GM21390 (cell line): Measurements from ENCODE around the gene UPF3B.
"Not testable (repeated sequence)": the region's sequence is repeated elsewhere in the genome, so short reads cannot be mapped to it uniquely, and the experiment has no call there.

Source experiments
- ATAC-seq: cut with Tn5 transposase; IDR thresholded peaks from one replicate; pipeline ENCODE4 v1.9.1; 2021; ENCODE audit not compliant: unreplicated experiment

The UPF3B gene

GRCh38 chrX:119826399-119826959 is 26.3 kb downstream of the UPF3B start:
- no peak for ATAC-seq

DNA sequence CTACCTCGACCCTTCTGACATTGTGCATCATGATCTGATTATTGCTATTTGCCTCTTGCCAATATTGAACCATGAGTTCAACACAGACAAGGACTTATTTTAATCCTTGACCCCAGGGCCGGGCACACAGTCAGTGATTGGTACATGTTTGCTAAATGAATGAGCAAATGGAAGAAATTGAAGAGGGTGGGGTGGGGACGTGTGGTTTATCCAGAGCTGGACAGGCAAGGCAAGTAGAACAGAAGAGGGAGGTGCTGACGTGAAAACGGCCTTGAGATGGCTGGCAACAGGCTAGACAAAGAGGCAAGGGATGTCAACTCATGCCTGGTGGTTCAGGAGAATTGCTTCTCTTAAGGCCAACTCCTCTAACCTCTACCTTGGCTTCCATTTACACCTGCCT is 28.5 kb downstream of the UPF3B start:
- not testable (repeated sequence) for ATAC-seq

DNA sequence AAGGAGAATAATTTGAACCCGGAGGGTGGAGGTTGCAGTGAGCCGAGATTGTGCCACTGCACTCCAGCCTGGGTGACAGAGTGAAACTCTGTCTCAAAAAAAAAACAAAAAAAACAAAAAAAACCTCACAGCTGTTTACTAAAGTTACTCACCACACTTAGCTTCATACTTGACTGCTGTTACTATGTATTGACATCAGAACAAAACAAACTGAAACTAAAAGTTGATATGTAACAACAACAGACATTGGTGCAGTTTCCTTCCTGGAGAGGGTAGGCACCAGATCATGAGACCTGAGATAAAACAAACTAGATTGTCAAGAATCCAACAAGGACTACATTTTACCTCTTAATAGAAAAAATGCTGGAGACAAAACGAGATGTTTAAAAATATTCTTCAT is 31.1 kb downstream of the UPF3B start:
- ATAC-seq, result peak; percentile 98

DNA sequence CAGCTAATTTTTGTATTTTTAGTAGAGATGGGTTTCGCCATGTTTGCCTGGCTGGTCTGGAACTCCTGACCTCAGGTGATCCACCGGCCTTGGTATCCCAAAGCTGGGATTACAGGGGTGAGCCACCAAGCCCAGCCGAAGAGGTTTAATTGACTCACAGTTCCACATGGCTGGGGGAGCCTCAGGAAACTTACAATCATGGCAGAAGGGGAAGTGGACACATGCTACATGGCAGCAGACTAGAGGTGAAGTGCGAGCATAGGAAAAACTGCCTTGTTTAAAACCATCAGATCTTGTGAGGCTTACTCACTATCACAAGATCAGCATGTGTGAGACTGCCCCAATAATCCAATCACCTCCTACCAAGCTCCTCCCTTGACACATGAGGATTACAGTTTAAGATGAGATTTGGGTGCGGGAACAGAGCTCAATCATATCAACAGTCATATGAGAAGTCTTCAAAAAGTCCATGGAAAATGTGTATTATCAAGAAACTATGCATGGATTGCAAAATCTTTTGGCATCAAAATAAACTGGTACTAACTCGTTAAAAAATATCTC is 35.6 kb downstream of the UPF3B start:
- no peak for ATAC-seq

GRCh38 chrX:119816300-119816699 is 36.5 kb downstream of the UPF3B start:
- no peak for ATAC-seq

DNA sequence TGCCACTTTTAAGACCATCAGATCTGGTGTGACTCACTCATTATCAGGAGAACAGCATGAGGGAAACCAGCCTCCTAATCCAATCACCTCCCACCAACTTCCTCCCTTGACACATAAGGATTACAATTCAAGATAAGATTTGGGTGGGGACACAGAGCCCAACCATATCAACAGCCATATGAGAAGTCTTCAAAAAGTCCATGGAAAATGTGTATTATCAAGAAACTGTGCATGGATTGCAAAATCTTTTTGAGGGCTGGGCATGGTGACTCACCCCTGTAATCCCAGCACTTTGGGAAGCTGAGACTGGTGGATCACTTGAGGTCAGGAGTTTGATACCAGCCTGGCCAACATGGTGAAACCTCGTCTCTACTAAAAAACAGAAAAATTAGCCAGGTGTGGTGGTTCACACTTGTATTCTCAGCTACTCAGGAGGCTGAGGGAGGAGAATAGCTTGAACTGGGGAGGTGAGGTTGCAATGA is 43.5 kb downstream of the UPF3B start:
- no peak for ATAC-seq

- ATAC-seq, result not testable (repeated sequence)
These were observed 44.3 kb downstream of the UPF3B start for GRCh38 chrX:119808461-119808860.

DNA sequence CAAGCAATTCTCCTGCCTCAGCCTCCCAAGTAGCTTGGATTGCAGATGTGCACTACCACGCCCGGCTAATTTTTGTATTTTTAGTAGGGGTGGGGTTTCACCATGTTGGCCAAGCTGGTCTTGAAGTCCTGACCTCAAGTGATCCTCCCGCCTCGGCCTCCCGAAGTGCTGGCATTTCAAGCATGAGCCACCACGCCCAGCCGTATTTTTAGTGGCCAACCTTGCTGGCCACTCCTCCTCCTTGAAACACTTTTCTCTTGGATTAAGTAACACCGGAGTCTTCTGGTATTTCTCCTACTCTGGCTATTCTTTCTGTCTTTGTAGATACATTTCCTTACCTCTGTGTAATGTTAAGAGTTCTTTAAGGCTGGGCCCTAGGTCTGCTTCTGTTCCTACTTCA is 50.2 kb downstream of the UPF3B start:
- ATAC-seq, result no peak

- no peak for ATAC-seq
These were observed 51.2 kb downstream of the UPF3B start for GRCh38 chrX:119801253-119802221.

DNA sequence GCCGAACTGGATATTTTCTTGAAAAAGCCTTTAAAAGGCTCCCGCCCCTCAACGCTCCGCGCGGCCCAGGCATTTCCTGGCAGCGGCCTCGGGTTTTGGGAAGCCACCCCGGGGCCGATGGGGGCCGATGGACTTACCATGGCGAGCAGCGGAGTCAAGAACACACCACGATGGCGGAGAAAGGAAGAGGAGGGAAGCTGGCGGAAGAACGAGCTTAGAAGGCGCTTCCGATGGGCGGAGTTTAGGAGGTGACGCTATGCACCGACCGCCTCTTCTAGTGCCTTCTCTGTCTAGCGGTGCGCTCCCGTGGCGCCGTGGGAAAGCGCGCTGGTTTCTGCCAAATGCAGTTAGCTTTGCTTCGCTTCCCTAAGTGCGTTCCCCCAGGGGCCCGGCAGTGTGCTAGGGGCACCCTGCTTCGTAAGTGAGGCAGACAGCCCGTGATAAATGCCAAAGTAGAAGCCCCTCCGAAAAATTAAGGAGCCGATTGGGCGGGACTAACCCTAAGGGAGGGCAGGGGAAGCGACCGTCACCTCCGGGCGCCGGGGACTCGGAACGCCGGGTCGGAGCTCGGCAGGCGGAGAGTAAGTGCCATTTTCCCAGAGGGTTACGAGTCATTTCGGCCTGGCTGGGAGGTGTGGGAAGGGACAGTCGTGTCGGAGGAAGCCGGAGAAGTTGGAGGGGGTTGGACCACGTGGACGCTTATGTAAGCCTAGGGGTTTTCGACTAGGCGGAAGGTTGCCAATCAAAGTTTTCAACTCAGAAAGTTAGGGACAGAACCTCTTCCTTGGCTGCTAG is 61.1 kb downstream of the UPF3B start, which contains the start of gene RPL39:
TSS of gene RPL39 (minus strand) at position 194 of the 795 bp plus-strand sequence. CDS start at position 140, 54 bp downstream.
- peak; percentile 91 for ATAC-seq

- no peak for ATAC-seq
These were observed 61.8 kb downstream of the UPF3B start for GRCh38 chrX:119790977-119791436.

- ATAC-seq, result no peak
These were observed 67.9 kb downstream of the UPF3B start for GRCh38 chrX:119784747-119785446.
